Naive thymus-derived CD4-positive, alpha-beta T cell (primary cell): ENCODE data around the gene ATP5PD. TPM values are rescaled to one million over a fixed set of nuclear protein-coding genes. Genes with fewer than 3 reads are reported as not detected.
A peak's percentile ranks its signal among the peaks of the same experiment; 100 is the strongest.
"Not testable (repeated sequence)": the region's sequence is repeated elsewhere in the genome, so short reads cannot be mapped to it uniquely, and the experiment has no call there.

ENCODE experiments used
- ATAC-seq: fragments of 150-1000 bp; cut with Tn5 transposase; 2 replicates; pipeline ENCODE4 v1.10.0; 2021; ENCODE audit warnings: mild to moderate bottlenecking, moderate library complexity
- CTCF ChIA-PET: fragments of 350-600 bp; sonication (Branson Sonifier 250); formaldehyde crosslinking; loops from one replicate; lab custom pipeline; 2021; ENCODE audit warnings: antibody characterized with exemption; lab: Charles Lee
- POLR2A ChIA-PET: fragments of 350-600 bp; sonication (Branson Sonifier 250); formaldehyde crosslinking; loops from one replicate; lab custom pipeline; 2021; ENCODE audit warnings: antibody characterized with exemption, inconsistent platforms; lab: Charles Lee
- DNase-seq, 9 donors: peaks; one replicate each; pipeline versions ENCODE4 v3.0.0 to v3.0.0-alpha.2; 2020 to 2022; ENCODE audit warnings: mixed read lengths in 1 of 9
- H3K27ac ChIP-seq: one replicate; pipeline ENCODE4 v1.7.0; 2013; ENCODE audit warnings: mild to moderate bottlenecking, low read depth, low read length, moderate library complexity
- H3K27me3 ChIP-seq, 2 donors: one replicate each; pipeline ENCODE4 v1.7.0; 2013; ENCODE audit warnings: low read length in 2 of 2, mild to moderate bottlenecking in 2 of 2, moderate library complexity in 2 of 2; ENCODE audit not compliant: control insufficient read depth in 2 of 2, insufficient read depth in 2 of 2
- H3K36me3 ChIP-seq, 3 experiments: 1 replicate in 2 of 3; 2 replicates in 1 of 3; pipeline ENCODE4 v1.7.0; 2013; ENCODE audit warnings: low read length in 3 of 3, mild to moderate bottlenecking in 3 of 3, moderate library complexity in 1 of 3; ENCODE audit not compliant: insufficient read depth in 3 of 3, control insufficient read depth in 2 of 3
- H3K4me1 ChIP-seq, 2 donors: one replicate each; pipeline ENCODE4 v1.7.0; 2013; ENCODE audit warnings: low read length in 2 of 2, mild to moderate bottlenecking in 2 of 2, moderate library complexity in 1 of 2; ENCODE audit not compliant: control insufficient read depth in 2 of 2, insufficient read depth in 2 of 2
- H3K4me3 ChIP-seq: 2 replicates; pipeline ENCODE4 v1.7.0; 2013; ENCODE audit warnings: mild to moderate bottlenecking, low read length
- H3K9me3 ChIP-seq, 3 experiments: 1 replicate in 2 of 3; 2 replicates in 1 of 3; pipeline ENCODE4 v1.7.0; 2013; ENCODE audit warnings: low read length in 3 of 3; ENCODE audit not compliant: control insufficient read depth in 2 of 3
- H3K27ac Mint-ChIP-seq, 9 donors: one replicate each; pipeline ENCODE4 v1.8.0; 2020 to 2022; ENCODE audit warnings: mixed read lengths in 9 of 9, mild to moderate bottlenecking in 8 of 9, moderate library complexity in 5 of 9, inconsistent platforms in 2 of 9
- H3K27me3 Mint-ChIP-seq, 5 donors: one replicate each; pipeline ENCODE4 v1.8.0; 2021 to 2022; ENCODE audit warnings: mixed read lengths in 5 of 5, mild to moderate bottlenecking in 1 of 5
- H3K36me3 Mint-ChIP-seq, 5 donors: one replicate each; pipeline ENCODE4 v1.8.0; 2020 to 2022; ENCODE audit warnings: mixed read lengths in 5 of 5, mild to moderate bottlenecking in 3 of 5, inconsistent platforms in 1 of 5
- H3K4me1 Mint-ChIP-seq, 7 donors: one replicate each; pipeline ENCODE4 v1.8.0; 2020 to 2022; ENCODE audit warnings: mixed read lengths in 7 of 7, mild to moderate bottlenecking in 3 of 7, inconsistent platforms in 1 of 7
- H3K4me3 Mint-ChIP-seq, 10 donors: one replicate each; pipeline ENCODE4 v1.8.0; 2020 to 2022; ENCODE audit warnings: mild to moderate bottlenecking in 10 of 10, mixed read lengths in 10 of 10, moderate library complexity in 6 of 10, inconsistent platforms in 2 of 10
- H3K9me3 Mint-ChIP-seq, 11 donors: one replicate each; pipeline ENCODE4 v1.8.0; 2020 to 2022; ENCODE audit warnings: mixed read lengths in 11 of 11, mild to moderate bottlenecking in 4 of 11, inconsistent platforms in 1 of 11, moderate library complexity in 1 of 11
- intact Hi-C, 2 donors: fragments of 100-400 bp; cut with micrococcal nuclease; formaldehyde crosslinking; loops; one replicate each; pipeline ENCODE4 v1.15.1; 2023
- polyA plus RNA-seq, 2 donors: library from polyadenylated mRNA; unstranded; fragments of 300-500 nt; fragmentation: Illumina TruSeq; gene quantifications; one replicate each; pipeline ENCODE4 v1.2.3, GENCODE V29; 2021
- total RNA-seq, 6 experiments: library from RNA in 5 of 6; stranded (reverse) in 5 of 6; gene quantifications; 1 replicate in 5 of 6; 2 replicates in 1 of 6; pipeline ENCODE4 v1.2.3 and lab custom pipeline; 2021 to 2026

ATP5PD gene
- total and polyA plus RNA-seq, 7 experiments from 2014 or later: 113 to 478 (median 167) TPM

GRCh38 chr17:75026650-75027049 lies 20.1 kb downstream of the ATP5PD start:
- peaks cover 0 to 27% (median 13%) of the 10 kb centered on the region in 5 donors for H3K36me3 Mint-ChIP-seq
- H3K27me3 Mint-ChIP-seq, ATAC-seq, H3K4me3 ChIP-seq, H3K27ac ChIP-seq, H3K27ac Mint-ChIP-seq, intact Hi-C loops, H3K9me3 ChIP-seq, CTCF ChIA-PET, H3K4me1 ChIP-seq, DNase-seq, H3K27me3 ChIP-seq, H3K4me3 Mint-ChIP-seq, H3K9me3 Mint-ChIP-seq: not testable (repeated sequence)
- peaks cover 5 to 48% (median 19%) of the 10 kb centered on the region in 7 donors for H3K4me1 Mint-ChIP-seq
- POLR2A ChIA-PET: interaction anchor here (4.3 kb wide), 1 partner anchor 9 kb away, joined by 30 read pairs; no protein-coding TSS in a partner anchor
- peaks cover 0 to 12% (median 2%) of the 10 kb centered on the region in 3 experiments for H3K36me3 ChIP-seq

- H3K4me1 ChIP-seq, H3K27ac ChIP-seq, H3K9me3 Mint-ChIP-seq, H3K9me3 ChIP-seq, DNase-seq, H3K4me3 ChIP-seq, H3K27me3 ChIP-seq, H3K27me3 Mint-ChIP-seq: not testable (repeated sequence)
- H3K4me3 Mint-ChIP-seq: peak overlapping the region; percentile 51 to 83 (median 65)
- POLR2A ChIA-PET: interaction anchor here (0.6 to 4.4 kb wide), 7 partner anchors 10 to 71 kb away, joined by 3 to 30 read pairs (median 3); partner anchors contain the start of genes CDR2L and MRPL58
- peak overlapping the region in 8 of 9 donors; percentile 43 to 82 (median 62) for H3K27ac Mint-ChIP-seq
- H3K36me3 ChIP-seq: peaks cover 1 to 24% (median 11%) of the 10 kb centered on the region in 3 experiments
- CTCF ChIA-PET: interaction anchor here (1.1 to 1.4 kb wide), 2 partner anchors 10 to 12 kb away, joined by 3 to 5 read pairs; partner anchors contain the start of gene MRPL58
- intact Hi-C loops: loop anchor here in 1 of 2 donors (1.0 kb wide), 1 partner anchor 11 kb away; no protein-coding TSS in a partner anchor
- H3K4me1 Mint-ChIP-seq: peaks cover 5 to 40% (median 19%) of the 10 kb centered on the region in 7 donors
- ATAC-seq: peak; percentile 20
- H3K36me3 Mint-ChIP-seq: peaks cover 3 to 34% (median 20%) of the 10 kb centered on the region in 5 donors
Observed at GRCh38 chr17:75025398-75025734, 21.4 kb downstream of the ATP5PD start.

GRCh38 chr17:75024686-75025397 lies 21.9 kb downstream of the ATP5PD start:
- CTCF ChIA-PET: interaction anchor here (1.1 to 1.4 kb wide), 3 partner anchors 10 to 12 kb away, joined by 3 to 5 read pairs (median 4); partner anchors contain the start of gene MRPL58

GRCh38 chr17:75020331-75021110 lies 26.2 kb downstream of the ATP5PD start:
- POLR2A ChIA-PET: interaction anchor here (0.8 to 1.2 kb wide), 3 partner anchors 8 to 12 kb away, joined by 3 to 4 read pairs (median 3); partner anchors contain the start of gene MRPL58
- H3K36me3 Mint-ChIP-seq: peaks cover 3 to 43% (median 30%) of the 10 kb centered on the region in 5 donors

More at GRCh38 chr17:75024686-75025397, 21.9 kb downstream of the ATP5PD start:
- Mint-ChIP-seq H3K27ac (peak overlapping the region in 8 of 9 donors; percentile 43 to 82 (median 62)), H3K4me3 (peak overlapping the region; percentile 51 to 83 (median 65)), H3K4me1 (peaks cover 5 to 35% (median 18%) of the 10 kb centered on the region in 7 donors), H3K27me3 (peaks cover 0 to 7% (median 0%) of the 10 kb centered on the region in 5 donors), H3K36me3 (peaks cover 3 to 34% (median 20%) of the 10 kb centered on the region in 5 donors), H3K9me3 (peaks cover 0 to 4% (median 0%) of the 10 kb centered on the region in 11 donors)
- H3K27ac ChIP-seq: no peak overlapping the region
- H3K4me3 ChIP-seq: no peak overlapping the region
- H3K9me3 ChIP-seq: no peaks in the 10 kb centered on the region
- H3K27me3 ChIP-seq: no peaks in the 10 kb centered on the region
- intact Hi-C loops: loop anchor here in 1 of 2 donors (1.0 kb wide), 1 partner anchor 11 kb away; no protein-coding TSS in a partner anchor
- ATAC-seq (peak; percentile 58), DNase-seq (peak in 7 of 9 donors; percentile 36 to 60 (median 51))
- POLR2A ChIA-PET: interaction anchor here (0.6 to 4.4 kb wide), 9 partner anchors 10 to 72 kb away, joined by 3 to 30 read pairs (median 4); partner anchors contain the start of genes ATP5PD, CDR2L, KCTD2 and MRPL58
- H3K36me3 ChIP-seq: peaks cover 5 to 30% (median 11%) of the 10 kb centered on the region in 3 experiments
- peaks cover 4% of the 10 kb centered on the region in 2 donors for H3K4me1 ChIP-seq

GRCh38 chr17:75019710-75020109 lies 27.1 kb downstream of the ATP5PD start:
- POLR2A ChIA-PET: interaction anchor here (0.7 to 1.4 kb wide), 4 partner anchors 9 to 59 kb away, joined by 3 read pairs; no protein-coding TSS in a partner anchor

More at GRCh38 chr17:75020331-75021110, 26.2 kb downstream of the ATP5PD start:
- Mint-ChIP-seq H3K27ac (no peak overlapping the region), H3K4me3 (no peak overlapping the region), H3K27me3 (no peaks in the 10 kb centered on the region), H3K4me1 (peaks cover 12 to 29% (median 19%) of the 10 kb centered on the region in 7 donors), H3K9me3 (no peaks in the 10 kb centered on the region)
- no peak for ATAC-seq
- peaks cover 4% of the 10 kb centered on the region in 2 donors for H3K4me1 ChIP-seq
- no peaks in the 10 kb centered on the region for H3K9me3 ChIP-seq
- H3K36me3 ChIP-seq: peaks cover 5 to 52% (median 15%) of the 10 kb centered on the region in 3 experiments
- H3K4me3 ChIP-seq: no peak overlapping the region
- CTCF ChIA-PET: no interaction called here
- no peak for DNase-seq
- H3K27ac ChIP-seq: no peak overlapping the region
- H3K27me3 ChIP-seq: no peaks in the 10 kb centered on the region
- intact Hi-C loops: no loop called here

GRCh38 chr17:75019146-75019545 lies 27.6 kb downstream of the ATP5PD start:
- peaks cover 3 to 51% (median 29%) of the 10 kb centered on the region in 5 donors for H3K36me3 Mint-ChIP-seq
- Histone ChIP-seq H3K36me3 (peaks cover 5 to 52% (median 15%) of the 10 kb centered on the region in 3 experiments), H3K27me3 (no peaks in the 10 kb centered on the region), H3K27ac (no peak overlapping the region), H3K9me3 (no peaks in the 10 kb centered on the region), H3K4me1 (no peaks in the 10 kb centered on the region), H3K4me3 (no peak overlapping the region)
- CTCF ChIA-PET: interaction anchor here (0.6 kb wide), 1 partner anchor 144 kb away, joined by 5 read pairs; no protein-coding TSS in a partner anchor
- peak overlapping the region in 1 of 9 donors; percentile 39 for H3K27ac Mint-ChIP-seq
- no peak overlapping the region for H3K4me3 Mint-ChIP-seq
- H3K9me3 Mint-ChIP-seq: no peaks in the 10 kb centered on the region
- DNase-seq (no peak), ATAC-seq (no peak)
- H3K4me1 Mint-ChIP-seq: peaks cover 8 to 24% (median 18%) of the 10 kb centered on the region in 7 donors
- intact Hi-C loops: no loop called here
- POLR2A ChIA-PET: interaction anchor here (0.6 to 1.4 kb wide), 3 partner anchors 13 to 106 kb away, joined by 3 to 4 read pairs (median 3); no protein-coding TSS in a partner anchor
- H3K27me3 Mint-ChIP-seq: no peaks in the 10 kb centered on the region

More at GRCh38 chr17:75019710-75020109, 27.1 kb downstream of the ATP5PD start:
- no peak for ATAC-seq
- CTCF ChIA-PET: no interaction called here
- H3K4me3 Mint-ChIP-seq: no peak overlapping the region
- H3K36me3 Mint-ChIP-seq: peaks cover 3 to 49% (median 29%) of the 10 kb centered on the region in 5 donors
- DNase-seq: no peak
- H3K27me3 ChIP-seq: no peaks in the 10 kb centered on the region
- intact Hi-C loops: no loop called here
- H3K9me3 ChIP-seq: no peaks in the 10 kb centered on the region
- H3K4me1 Mint-ChIP-seq: peaks cover 8 to 27% (median 19%) of the 10 kb centered on the region in 7 donors
- peaks cover 1 to 2% of the 10 kb centered on the region in 2 donors for H3K4me1 ChIP-seq
- H3K27ac ChIP-seq: no peak overlapping the region
- no peak overlapping the region for H3K27ac Mint-ChIP-seq
- H3K27me3 Mint-ChIP-seq: no peaks in the 10 kb centered on the region
- H3K9me3 Mint-ChIP-seq: no peaks in the 10 kb centered on the region
- H3K4me3 ChIP-seq: no peak overlapping the region
- peaks cover 5 to 52% (median 15%) of the 10 kb centered on the region in 3 experiments for H3K36me3 ChIP-seq
